ENCODE results near the gene P2RX2.

GRCh38 chr12:132571598-132571997 is 47.0 kb upstream of the P2RX2 start:
- TF ChIP-seq EZH2 (IDR thresholded peaks at IDR 0.05) (no peak), POLR2AphosphoS5 (IDR thresholded peaks at IDR 0.05; ENCODE audit: borderline replicate concordance, low read depth, low read length) (no peak)

Data from SK-N-MC (cell line).